ENCODE results near the gene DNMBP. TPM values are rescaled to one million over a fixed set of nuclear protein-coding genes. Genes with fewer than 3 reads are reported as not detected.
A peak's percentile ranks its signal among the peaks of the same experiment; 100 is the strongest.
"Not testable (repeated sequence)": the region's sequence is repeated elsewhere in the genome, so short reads cannot be mapped to it uniquely, and the experiment has no call there.

DNMBP gene
- total RNA-seq, 2 experiments from 2014 or later = 4.1 to 4.4 TPM

GRCh38 chr10:99895066-99895465, 114.7 kb downstream of the DNMBP start:
- H3K4me1 Mint-ChIP-seq (ENCODE audit: low read depth); H3K9me3 Mint-ChIP-seq (ENCODE audit: insufficient read depth); H3K36me3 Mint-ChIP-seq (ENCODE audit: low read depth); ATAC-seq; H3K4me3 Mint-ChIP-seq; DNase-seq; H3K27me3 Mint-ChIP-seq (ENCODE audit: low read depth); POLR2A ChIA-PET; H3K27ac Mint-ChIP-seq: not testable (repeated sequence)
- CTCF ChIA-PET = interaction anchor here (1.1 kb wide), 1 partner anchor 49 kb away, joined by 4 read pairs; no protein-coding TSS in a partner anchor

- Mint-ChIP-seq H3K4me3 (no peak overlapping the region), H3K4me1 (ENCODE audit: low read depth) (no peaks in the 10 kb centered on the region), H3K27ac (no peak overlapping the region), H3K36me3 (ENCODE audit: low read depth) (peaks cover 5% of the 10 kb centered on the region), H3K9me3 (ENCODE audit: insufficient read depth) (no peaks in the 10 kb centered on the region), H3K27me3 (ENCODE audit: low read depth) (no peaks in the 10 kb centered on the region)
- POLR2A ChIA-PET = no interaction called here
- no peak for DNase-seq
- CTCF ChIA-PET = interaction anchor here (1.1 kb wide), 1 partner anchor 49 kb away, joined by 4 read pairs; no protein-coding TSS in a partner anchor
- ATAC-seq = no peak
Observed at GRCh38 chr10:99894613-99895012, 115.1 kb downstream of the DNMBP start.

- CTCF ChIA-PET = no interaction called here
- no peak for ATAC-seq
- Mint-ChIP-seq H3K4me3 (no peak overlapping the region), H3K4me1 (ENCODE audit: low read depth) (no peaks in the 10 kb centered on the region), H3K27me3 (ENCODE audit: low read depth) (no peaks in the 10 kb centered on the region), H3K9me3 (ENCODE audit: insufficient read depth) (no peaks in the 10 kb centered on the region), H3K36me3 (ENCODE audit: low read depth) (peaks cover 2% of the 10 kb centered on the region), H3K27ac (no peak overlapping the region)
- POLR2A ChIA-PET = no interaction called here
- DNase-seq = no peak
Observed at GRCh38 chr10:99888622-99889021, 121.1 kb downstream of the DNMBP start.

- Mint-ChIP-seq H3K27ac (no peak overlapping the region), H3K4me3 (no peak overlapping the region), H3K4me1 (ENCODE audit: low read depth) (peaks cover 10% of the 10 kb centered on the region), H3K9me3 (ENCODE audit: insufficient read depth) (no peaks in the 10 kb centered on the region), H3K27me3 (ENCODE audit: low read depth) (no peaks in the 10 kb centered on the region), H3K36me3 (ENCODE audit: low read depth) (peaks cover 13% of the 10 kb centered on the region)
- POLR2A ChIA-PET = no interaction called here
- ATAC-seq (no peak), DNase-seq (no peak)
- CTCF ChIA-PET = interaction anchor here (0.9 kb wide), 1 partner anchor 162 kb away, joined by 3 read pairs; no protein-coding TSS in a partner anchor
Observed at GRCh38 chr10:99883523-99883922, 126.2 kb downstream of the DNMBP start.

GRCh38 chr10:99881371-99881770, 128.4 kb downstream of the DNMBP start:
- no peaks in the 10 kb centered on the region for H3K9me3 Mint-ChIP-seq (ENCODE audit: insufficient read depth)
- H3K4me3 Mint-ChIP-seq = no peak overlapping the region
- H3K36me3 Mint-ChIP-seq (ENCODE audit: low read depth) = peaks cover 21% of the 10 kb centered on the region
- ATAC-seq (no peak), DNase-seq (no peak)
- peaks cover 17% of the 10 kb centered on the region for H3K4me1 Mint-ChIP-seq (ENCODE audit: low read depth)
- ChIA-PET POLR2A (no interaction called here), CTCF (interaction anchor here (1.6 kb wide), 1 partner anchor 35 kb away, joined by 8 read pairs; no protein-coding TSS in a partner anchor)
- peak overlapping the region; percentile 25 for H3K27ac Mint-ChIP-seq
- H3K27me3 Mint-ChIP-seq (ENCODE audit: low read depth) = no peaks in the 10 kb centered on the region

GRCh38 chr10:99880080-99880835, 129.5 kb downstream of the DNMBP start:
- H3K4me3 Mint-ChIP-seq = no peak overlapping the region
- CTCF ChIA-PET = interaction anchor here (1.6 kb wide), 1 partner anchor 34 kb away, joined by 8 read pairs; no protein-coding TSS in a partner anchor
- no peak overlapping the region for H3K27ac Mint-ChIP-seq

GRCh38 chr10:99875473-99875872, 134.3 kb downstream of the DNMBP start:
- Mint-ChIP-seq H3K27me3 (ENCODE audit: low read depth) (peaks cover 19% of the 10 kb centered on the region), H3K36me3 (ENCODE audit: low read depth) (peaks cover 20% of the 10 kb centered on the region), H3K27ac (no peak overlapping the region), H3K9me3 (ENCODE audit: insufficient read depth) (no peaks in the 10 kb centered on the region), H3K4me1 (ENCODE audit: low read depth) (peaks cover 12% of the 10 kb centered on the region), H3K4me3 (no peak overlapping the region)
- no peak for ATAC-seq
- POLR2A ChIA-PET = no interaction called here
- DNase-seq = no peak
- CTCF ChIA-PET = interaction anchor here (1.5 kb wide), 1 partner anchor 29 kb away, joined by 3 read pairs; no protein-coding TSS in a partner anchor

More at GRCh38 chr10:99880080-99880835, 129.5 kb downstream of the DNMBP start:
- POLR2A ChIA-PET = no interaction called here
- ATAC-seq (no peak), DNase-seq (no peak)
- H3K27me3 Mint-ChIP-seq (ENCODE audit: low read depth) = no peaks in the 10 kb centered on the region
- peaks cover 17% of the 10 kb centered on the region for H3K4me1 Mint-ChIP-seq (ENCODE audit: low read depth)
- H3K36me3 Mint-ChIP-seq (ENCODE audit: low read depth) = peaks cover 25% of the 10 kb centered on the region
- no peaks in the 10 kb centered on the region for H3K9me3 Mint-ChIP-seq (ENCODE audit: insufficient read depth)

GRCh38 chr10:99874341-99875085, 135.2 kb downstream of the DNMBP start:
- Mint-ChIP-seq H3K9me3 (ENCODE audit: insufficient read depth) (no peaks in the 10 kb centered on the region), H3K4me3 (no peak overlapping the region), H3K36me3 (ENCODE audit: low read depth) (peaks cover 13% of the 10 kb centered on the region), H3K27me3 (ENCODE audit: low read depth) (peaks cover 24% of the 10 kb centered on the region), H3K4me1 (ENCODE audit: low read depth) (peaks cover 21% of the 10 kb centered on the region), H3K27ac (no peak overlapping the region)
- DNase-seq (no peak), ATAC-seq (no peak)
- ChIA-PET POLR2A (interaction anchor here (0.7 kb wide), 1 partner anchor 22 kb away, joined by 3 read pairs; no protein-coding TSS in a partner anchor), CTCF (interaction anchor here (1.5 kb wide), 1 partner anchor 28 kb away, joined by 3 read pairs; no protein-coding TSS in a partner anchor)

- CTCF ChIA-PET = no interaction called here
- no peak overlapping the region for H3K4me3 Mint-ChIP-seq
- DNase-seq (no peak), ATAC-seq (no peak)
- peaks cover 13% of the 10 kb centered on the region for H3K36me3 Mint-ChIP-seq (ENCODE audit: low read depth)
- H3K27ac Mint-ChIP-seq = no peak overlapping the region
- peaks cover 23% of the 10 kb centered on the region for H3K4me1 Mint-ChIP-seq (ENCODE audit: low read depth)
- H3K27me3 Mint-ChIP-seq (ENCODE audit: low read depth) = peaks cover 27% of the 10 kb centered on the region
- H3K9me3 Mint-ChIP-seq (ENCODE audit: insufficient read depth) = no peaks in the 10 kb centered on the region
- POLR2A ChIA-PET = no interaction called here
Observed at GRCh38 chr10:99873846-99874245, 135.9 kb downstream of the DNMBP start.

- Mint-ChIP-seq H3K9me3 (ENCODE audit: insufficient read depth) (no peaks in the 10 kb centered on the region), H3K27ac (no peak overlapping the region), H3K4me1 (ENCODE audit: low read depth) (peaks cover 16% of the 10 kb centered on the region), H3K4me3 (no peak overlapping the region), H3K27me3 (ENCODE audit: low read depth) (peaks cover 37% of the 10 kb centered on the region), H3K36me3 (ENCODE audit: low read depth) (peaks cover 6% of the 10 kb centered on the region)
- no peak for ATAC-seq
- ChIA-PET POLR2A (no interaction called here), CTCF (interaction anchor here (1.4 kb wide), 1 partner anchor 27 kb away, joined by 6 read pairs; no protein-coding TSS in a partner anchor)
- DNase-seq = no peak
Observed at GRCh38 chr10:99872367-99873162, 137.2 kb downstream of the DNMBP start.

GRCh38 chr10:99870123-99870730, 139.5 kb downstream of the DNMBP start:
- ChIA-PET POLR2A (interaction anchor here (0.6 kb wide), 2 partner anchors 34 to 304 kb away, joined by 3 read pairs; no protein-coding TSS in a partner anchor), CTCF (interaction anchor here (1.2 to 2.4 kb wide), 2 partner anchors 24 to 175 kb away, joined by 8 to 21 read pairs; no protein-coding TSS in a partner anchor)
- H3K9me3 Mint-ChIP-seq (ENCODE audit: insufficient read depth) = peaks cover 10% of the 10 kb centered on the region
- DNase-seq (peak; percentile 46), ATAC-seq (peak; percentile 92)
- peaks cover 16% of the 10 kb centered on the region for H3K4me1 Mint-ChIP-seq (ENCODE audit: low read depth)
- H3K4me3 Mint-ChIP-seq = peak overlapping the region; percentile 56
- H3K27me3 Mint-ChIP-seq (ENCODE audit: low read depth) = peaks cover 61% of the 10 kb centered on the region
- H3K36me3 Mint-ChIP-seq (ENCODE audit: low read depth) = peaks cover 9% of the 10 kb centered on the region
- H3K27ac Mint-ChIP-seq = peak overlapping the region; percentile 18

Measured in activated CD8-positive, alpha-beta T cell treated with anti-CD3 and anti-CD28 coated beads, Interleukin-2, amount 10 ng/mL, durations not matched to agents 7 days and 5 days (primary cell).